ENCODE data around the gene CTCFL. TPM values are rescaled to one million over a fixed set of nuclear protein-coding genes. Genes with fewer than 3 reads are reported as not detected.

The CTCFL gene
- total and polyA plus RNA-seq, 2 of the 8 experiments (the other 6 are each of a cell fraction or from before 2014, with no cell fraction given) = 0.30 to 0.80 TPM

GRCh38 chr20:57527728-57528127 lies 2.8 kb upstream of the CTCFL start:
- no peaks in the 10 kb centered on the region for H3K79me1 ChIP-seq (ENCODE audit: low read depth, low read length)
- H3K14ac ChIP-seq (ENCODE audit: insufficient read length) = no peak overlapping the region
- no peaks in the 10 kb centered on the region for H3K36me3 ChIP-seq (ENCODE audit: control insufficient read depth in 2 of 4, insufficient read depth in 4 of 4, low read length in 3 of 4)
- no peaks in the 10 kb centered on the region for H3K9me3 ChIP-seq (ENCODE audit: insufficient read depth in 2 of 2, low read depth in 1 of 2, low read length in 1 of 2)
- no peak overlapping the region for H2BK12ac ChIP-seq (ENCODE audit: low read depth, low read length)
- no peak overlapping the region for H2BK15ac ChIP-seq (ENCODE audit: low read length)
- DNase-seq (ENCODE audit: low read depth in 1 of 2, low spot score in 2 of 2) = no peak
- H3K4me1 ChIP-seq (replicated peaks in 1 of 4; ENCODE audit: control insufficient read depth in 3 of 4, insufficient read depth in 4 of 4, low read length in 3 of 4) = peaks cover 0 to 19% (median 5%) of the 10 kb centered on the region in 4 experiments; a peak in 5 of 7 replicates
- H3K23ac ChIP-seq (ENCODE audit: insufficient read length) = no peak overlapping the region
- no peak overlapping the region for H2BK120ac ChIP-seq (replicated peaks; ENCODE audit: low read depth, low read length)
- no peak overlapping the region for H3K56ac ChIP-seq (replicated peaks; ENCODE audit: insufficient read length, low read depth, low read length)
- ChIA-PET CTCF (ENCODE audit: partially characterized antibody) (interaction anchor here (0.6 to 2.0 kb wide), 23 partner anchors 10 to 151 kb away, joined by 3 to 13 read pairs (median 3); no protein-coding TSS in a partner anchor), POLR2A (ENCODE audit: partially characterized antibody) (interaction anchor here (0.6 kb wide), 1 partner anchor 96 kb away, joined by 4 read pairs; no protein-coding TSS in a partner anchor)
- no peak overlapping the region for H4K5ac ChIP-seq (ENCODE audit: insufficient read length, low read depth, low read length)
- H4K20me1 ChIP-seq (replicated peaks in 1 of 2; ENCODE audit: control insufficient read depth in 1 of 2, insufficient read depth in 2 of 2, low read length in 2 of 2) = no peaks in the 10 kb centered on the region
- H3K9ac ChIP-seq (replicated peaks in 1 of 4; ENCODE audit: extremely low read depth in 1 of 4, low read depth in 3 of 4, low read length in 3 of 4) = no peak overlapping the region
- no peak overlapping the region for H4K91ac ChIP-seq (replicated peaks; ENCODE audit: insufficient read length, low read length)
- WGBS, 2 experiments (ENCODE audit: extremely low coverage in 1 of 2, insufficient coverage in 1 of 2, insufficient read length in 1 of 2, insufficient replicate concordance in 2 of 2, low coverage in 1 of 2, low lambda C conversion rate in 2 of 2, missing lambda C conversion rate in 1 of 2) = 85% methylated on average over 6 of the region's 6 CpGs; no CpG with 5 or more reads in 1 of the 2 experiments
- H3K23me2 ChIP-seq (ENCODE audit: low read depth, low read length) = no peaks in the 10 kb centered on the region
- H2AFZ ChIP-seq (ENCODE audit: low read length) = no peak overlapping the region
- no peak overlapping the region for H2AK5ac ChIP-seq (ENCODE audit: low read depth, low read length)
- no peak for FAIRE-seq
- H4K8ac ChIP-seq (ENCODE audit: extremely low read depth, insufficient read depth, low read length) = no peak overlapping the region
- no peak overlapping the region for H3K4ac ChIP-seq (replicated peaks; ENCODE audit: insufficient read length, low read depth, low read length)
- no peak overlapping the region for H3K4me2 ChIP-seq (ENCODE audit: insufficient read depth in 1 of 2, low read depth in 2 of 2, low read length in 2 of 2)
- H3K27ac ChIP-seq (ENCODE audit: low read depth, low read length) = no peak overlapping the region
- H3K4me3 ChIP-seq (ENCODE audit: extremely low read depth in 1 of 4, insufficient read depth in 2 of 4, low read depth in 3 of 4, low read length in 4 of 4) = no peak overlapping the region
- H3K18ac ChIP-seq (ENCODE audit: extremely low read depth, low read length) = no peak overlapping the region
- no peaks in the 10 kb centered on the region for H3K79me2 ChIP-seq (ENCODE audit: control insufficient read depth in 1 of 2, insufficient read depth in 2 of 2, low read length in 2 of 2)
- no peak overlapping the region for H2BK5ac ChIP-seq (ENCODE audit: low read depth, low read length)
- TF ChIP-seq BCL11A (IDR thresholded peaks at IDR 0.05; ENCODE audit: low read depth in 2 of 2, low read length in 2 of 2) = no peak
- no peak for TF ChIP-seq FOSL1 (IDR thresholded peaks at IDR 0.05; ENCODE audit: insufficient read depth, low read depth, low read length)
- no peak for TF ChIP-seq SIX5 (IDR thresholded peaks at IDR 0.05; ENCODE audit: low read depth, low read length)
- TF ChIP-seq YY1 (IDR thresholded peaks at IDR 0.05; ENCODE audit: low read depth, low read length) = no peak
- TF ChIP-seq POLR2AphosphoS5 (IDR thresholded peaks at IDR 0.05; ENCODE audit: low read depth, low read length) = no peak
- TF ChIP-seq PHF8 (conservative IDR thresholded peaks at IDR 0.05; ENCODE audit: low read depth, low read length) = no peak
- no peak for TF ChIP-seq CEBPB (IDR thresholded peaks at IDR 0.05; ENCODE audit: low read depth, low read length)
- no peak for TF ChIP-seq SP4 (IDR thresholded peaks at IDR 0.05; ENCODE audit: low read length)
- TF ChIP-seq GABPA (IDR thresholded peaks at IDR 0.05; ENCODE audit: borderline replicate concordance, insufficient read depth, low read length) = no peak
- no peak for TF ChIP-seq RFX5 (IDR thresholded peaks at IDR 0.05; ENCODE audit: borderline replicate concordance, low read depth, low read length)
- no peak for TF ChIP-seq TCF12 (IDR thresholded peaks at IDR 0.05; ENCODE audit: low read depth, low read length)
- TF ChIP-seq CBX8 (IDR thresholded peaks at IDR 0.05; ENCODE audit: borderline replicate concordance, low read depth, low read length) = no peak
- no peak for TF ChIP-seq RBBP5 (IDR thresholded peaks at IDR 0.05; ENCODE audit: borderline replicate concordance, low read depth, low read length)
- H2BK20ac ChIP-seq (ENCODE audit: low read length) = no peak overlapping the region
- H3K27me3 ChIP-seq (replicated peaks in 1 of 4; ENCODE audit: control insufficient read depth in 3 of 4, extremely low read depth in 1 of 4, insufficient read depth in 3 of 4, low read length in 3 of 4) = no peaks in the 10 kb centered on the region; a peak in 2 of 7 replicates

Data from H1 (cell line).